Endothelial cell of umbilical vein (primary cell): ENCODE data around the gene WBP1L. TPM values are rescaled to one million over a fixed set of nuclear protein-coding genes. Genes with fewer than 3 reads are reported as not detected.

ENCODE experiments used
- BruUV-seq: library from RNA; stranded (reverse); fragments of 400-500 nt; replicated peaks from 2 replicates; lab custom pipeline; 2021; lab: Mats Ljungman, UMichigan
- CTCF ChIA-PET: fragments of 300-600, 350-600 bp; sonication (Branson Sonifier 250); formaldehyde crosslinking; loops from one replicate; lab custom pipeline; 2021; ENCODE audit warnings: antibody characterized with exemption, inconsistent platforms; lab: Charles Lee
- POLR2A ChIA-PET: fragments of 300-600, 350-600 bp; sonication (Branson Sonifier 250); formaldehyde crosslinking; loops from one replicate; lab custom pipeline; 2021; ENCODE audit warnings: antibody characterized with exemption, inconsistent platforms; lab: Charles Lee
- DNase-seq: peaks from one replicate; pipeline ENCODE4 v3.0.0-alpha.2; 2011; ENCODE audit warnings: low read depth, low spot score
- FAIRE-seq: peaks from 2 replicates; lab custom pipeline; 2011; peaks lifted over from hg19 to GRCh38; lab: Jason Lieb, UNC
- H2AFZ ChIP-seq: 2 replicates; pipeline ENCODE4 v1.6.0; 2012; ENCODE audit warnings: low read depth, low read length, control low read depth, inconsistent platforms
- H3K27ac ChIP-seq: 2 replicates; pipeline ENCODE4 v1.5.1; 2011; ENCODE audit warnings: low read depth, mild to moderate bottlenecking, control low read depth, low read length, moderate library complexity; ENCODE audit not compliant: insufficient read depth
- H3K27me3 ChIP-seq, 2 experiments: 2 replicates each; pipeline versions ENCODE4 v1.6.0 to v1.6.1; 2011; ENCODE audit warnings: low read length in 2 of 2, mixed read lengths in 1 of 2; ENCODE audit not compliant: control insufficient read depth in 2 of 2, insufficient read depth in 2 of 2
- H3K36me3 ChIP-seq, 2 experiments: 2 replicates in 1 of 2; 3 replicates in 1 of 2; pipeline ENCODE4 v1.5.1; 2011; ENCODE audit warnings: low read length in 2 of 2, mild to moderate bottlenecking in 1 of 2, moderate library complexity in 1 of 2; ENCODE audit not compliant: control insufficient read depth in 2 of 2, insufficient read depth in 2 of 2; ENCODE audit errors: extremely low read depth in 1 of 2
- H3K4me1 ChIP-seq: 3 replicates; pipeline ENCODE4 v1.5.1; 2011; ENCODE audit warnings: mild to moderate bottlenecking, low read length; ENCODE audit not compliant: control insufficient read depth, insufficient read depth; ENCODE audit errors: extremely low read depth
- H3K4me2 ChIP-seq: 2 replicates; pipeline ENCODE4 v1.6.1; 2011; ENCODE audit warnings: low read length, control low read depth, mixed read lengths; ENCODE audit not compliant: insufficient read depth
- H3K4me3 ChIP-seq, 3 experiments: fragments of 200-600 bp in 1 of 3; sonication (generic), shearing (Covaris generic) in 1 of 3; replicated peaks in 1 of 3; 2 replicates each; pipeline ENCODE4 v1.5.1; 2011 to 2016; ENCODE audit warnings: control low read depth in 3 of 3, low read length in 3 of 3, mild to moderate bottlenecking in 2 of 3, inconsistent platforms in 1 of 3, low read depth in 1 of 3, moderate library complexity in 1 of 3; ENCODE audit not compliant: insufficient read depth in 1 of 3
- H3K79me2 ChIP-seq: 2 replicates; pipeline ENCODE4 v1.6.0; 2012; ENCODE audit warnings: low read length, inconsistent platforms; ENCODE audit not compliant: control insufficient read depth, insufficient read depth
- H3K9ac ChIP-seq: replicated peaks from 2 replicates; pipeline ENCODE3; 2011; ENCODE audit warnings: low read length, control low read depth; ENCODE audit not compliant: insufficient read depth; ENCODE audit errors: extremely low read depth
- H3K9me1 ChIP-seq: replicated peaks from 3 replicates; pipeline ENCODE4 v1.6.0; 2011; ENCODE audit warnings: mild to moderate bottlenecking, low read length; ENCODE audit not compliant: control insufficient read depth, insufficient read depth; ENCODE audit errors: extremely low read depth
- H3K9me3 ChIP-seq: replicated peaks from 2 replicates; pipeline ENCODE4 v1.5.1; 2012; ENCODE audit warnings: low read length, inconsistent platforms; ENCODE audit not compliant: control insufficient read depth, insufficient read depth
- H4K20me1 ChIP-seq: replicated peaks from 2 replicates; pipeline ENCODE3; 2011; ENCODE audit warnings: mild to moderate bottlenecking, low read length; ENCODE audit not compliant: control insufficient read depth, insufficient read depth; ENCODE audit errors: extremely low read depth
- EZH2 ChIP-seq: IDR thresholded peaks from 2 replicates; pipeline ENCODE4 v1.6.1; 2012; ENCODE audit warnings: borderline replicate concordance, low read depth, mild to moderate bottlenecking, moderate library complexity, low read length, inconsistent platforms; ENCODE audit not compliant: severe bottlenecking
- FOS ChIP-seq: IDR thresholded peaks from 2 replicates; pipeline ENCODE4 v1.6.1; 2011; ENCODE audit warnings: mild to moderate bottlenecking, low read length, moderate library complexity, borderline replicate concordance; ENCODE audit not compliant: insufficient read depth
- GATA2 ChIP-seq: IDR thresholded peaks from 2 replicates; pipeline ENCODE4 v1.7.0; 2011; ENCODE audit warnings: low read depth, mild to moderate bottlenecking, moderate library complexity, mixed read lengths, low read length; ENCODE audit not compliant: insufficient read length, insufficient read depth
- JUN ChIP-seq: IDR thresholded peaks from 2 replicates; pipeline ENCODE4 v1.6.1; 2011; ENCODE audit warnings: borderline replicate concordance, low read depth; ENCODE audit not compliant: insufficient read length, insufficient read depth
- MAX ChIP-seq: IDR thresholded peaks from 2 replicates; pipeline ENCODE4 v1.6.1; 2011; ENCODE audit not compliant: insufficient read depth, insufficient read length
- MYC ChIP-seq: IDR thresholded peaks from one replicate; pipeline ENCODE4 v1.6.1; 2011; ENCODE audit warnings: mild to moderate bottlenecking, low read depth, low read length
- POLR2A ChIP-seq: IDR thresholded peaks from 2 replicates; pipeline ENCODE4 v1.6.1; 2012; ENCODE audit warnings: low read depth, mild to moderate bottlenecking, control low read depth, low read length
- POLR2AphosphoS5 ChIP-seq: IDR thresholded peaks from 2 replicates; pipeline ENCODE4 v1.6.1; 2012; ENCODE audit warnings: low read depth, mild to moderate bottlenecking, control low read depth, low read length, moderate library complexity; ENCODE audit not compliant: insufficient read depth
- dilution Hi-C: fragments of 300-500 bp; cut with MboI; formaldehyde crosslinking; loops from one replicate; pipeline ENCODE4 v1.15.0; 2019; ENCODE audit warnings: low sequenced_read_pairs; ENCODE audit not compliant: extremely low pct_ligation_motif_present
- intact Hi-C: fragments of 100-400 bp; cut with micrococcal nuclease; formaldehyde crosslinking; loops from one replicate; pipeline ENCODE4 v1.10.0; 2022
- polyA plus RNA-seq, 4 experiments: library from polyadenylated mRNA; depleted of rRNA in 3 of 4; stranded (reverse) in 3 of 4; unstranded in 1 of 4; fragments of >200 nt; gene quantifications; 2 replicates each; pipeline versions ENCODE4 v1.2.1 to v1.2.3, GENCODE V29; 2011 to 2012; ENCODE audit warnings: missing spikeins in 1 of 4
- total RNA-seq: library from RNA; stranded (reverse); gene quantifications from 2 replicates; pipeline ENCODE4 v1.2.3, GENCODE V29; 2021
- TF ChIP-seq, protein P1 (sequence below), 2 donors: IDR thresholded peaks; 1 replicate in 1 of 2; 2 replicates in 1 of 2; pipeline ENCODE4 v1.5.1; 2011; ENCODE audit warnings: low read length in 2 of 2, mild to moderate bottlenecking in 2 of 2, moderate library complexity in 2 of 2, control low read depth in 1 of 2, inconsistent platforms in 1 of 2, low read depth in 1 of 2; ENCODE audit not compliant: insufficient read depth in 1 of 2; ENCODE audit errors: extremely low read depth in 1 of 2

The WBP1L gene
- total and polyA plus RNA-seq, 2 donors (not counting 3 experiments of a cell fraction or from before 2014, with no cell fraction given): 46.0 to 70.3 TPM

DNA sequence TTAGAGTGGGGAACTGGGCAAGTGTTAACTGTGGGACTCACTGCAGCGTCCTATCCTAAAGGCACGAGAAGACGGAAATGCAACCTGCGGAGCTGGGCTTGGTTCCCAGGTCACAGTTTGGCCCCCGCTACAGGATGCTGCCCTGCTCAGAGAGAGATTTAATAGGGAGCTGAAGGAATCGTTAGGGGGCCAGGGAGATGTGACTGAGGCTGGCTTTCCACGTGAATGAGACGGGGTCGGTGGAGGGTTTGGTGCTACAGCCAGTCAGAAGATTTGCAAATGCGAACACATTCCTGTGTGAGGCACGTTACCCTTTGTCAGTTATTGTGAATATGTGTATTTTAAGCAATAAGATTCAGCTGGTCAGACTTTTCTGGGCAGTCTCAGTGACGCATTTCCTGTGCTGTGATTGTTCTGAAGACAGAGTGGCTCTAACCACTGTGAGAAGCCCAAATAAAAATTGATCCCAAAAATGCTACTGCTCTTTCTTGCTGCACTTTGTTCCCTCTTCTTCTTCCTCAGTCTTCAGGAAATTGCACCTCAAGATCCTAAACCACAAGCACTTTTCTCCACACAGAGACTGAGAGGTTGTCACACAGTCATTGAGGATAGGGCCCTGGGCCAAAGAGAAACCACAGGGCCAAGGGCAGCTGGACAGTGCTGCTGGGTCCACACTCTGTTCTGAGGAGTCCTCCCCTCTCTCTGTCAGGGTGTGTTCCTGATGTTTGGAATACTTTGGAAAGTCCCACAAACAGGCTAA, 72.2 kb downstream of the WBP1L start:
- TF ChIP-seq, protein P1, sequence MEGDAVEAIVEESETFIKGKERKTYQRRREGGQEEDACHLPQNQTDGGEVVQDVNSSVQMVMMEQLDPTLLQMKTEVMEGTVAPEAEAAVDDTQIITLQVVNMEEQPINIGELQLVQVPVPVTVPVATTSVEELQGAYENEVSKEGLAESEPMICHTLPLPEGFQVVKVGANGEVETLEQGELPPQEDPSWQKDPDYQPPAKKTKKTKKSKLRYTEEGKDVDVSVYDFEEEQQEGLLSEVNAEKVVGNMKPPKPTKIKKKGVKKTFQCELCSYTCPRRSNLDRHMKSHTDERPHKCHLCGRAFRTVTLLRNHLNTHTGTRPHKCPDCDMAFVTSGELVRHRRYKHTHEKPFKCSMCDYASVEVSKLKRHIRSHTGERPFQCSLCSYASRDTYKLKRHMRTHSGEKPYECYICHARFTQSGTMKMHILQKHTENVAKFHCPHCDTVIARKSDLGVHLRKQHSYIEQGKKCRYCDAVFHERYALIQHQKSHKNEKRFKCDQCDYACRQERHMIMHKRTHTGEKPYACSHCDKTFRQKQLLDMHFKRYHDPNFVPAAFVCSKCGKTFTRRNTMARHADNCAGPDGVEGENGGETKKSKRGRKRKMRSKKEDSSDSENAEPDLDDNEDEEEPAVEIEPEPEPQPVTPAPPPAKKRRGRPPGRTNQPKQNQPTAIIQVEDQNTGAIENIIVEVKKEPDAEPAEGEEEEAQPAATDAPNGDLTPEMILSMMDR (IDR thresholded peaks at IDR 0.05; ENCODE audit: extremely low read depth in 1 of 2, insufficient read depth in 1 of 2, low read depth in 1 of 2, low read length in 2 of 2): no peak
- TF ChIP-seq EZH2: no peak
- TF ChIP-seq MYC: no peak
- TF ChIP-seq FOS: no peak
- TF ChIP-seq MAX: no peak
- peak; percentile 73 for TF ChIP-seq JUN
- peak; percentile 21 for TF ChIP-seq POLR2AphosphoS5
- TF ChIP-seq POLR2A: no peak
- no peak for TF ChIP-seq GATA2
- no peaks in the 10 kb centered on the region for H3K79me2 ChIP-seq
- POLR2A ChIA-PET: interaction anchor here (2.1 kb wide), 1 partner anchor 39 kb away, joined by 5 read pairs; no protein-coding TSS in a partner anchor
- intact Hi-C loops (loop anchor here (1.0 kb wide), 2 partner anchors 34 to 73 kb away; partner anchors contain the start of gene WBP1L), dilution Hi-C loops (no loop called here)
- peaks cover 0 to 23% of the 10 kb centered on the region in 2 experiments for H3K36me3 ChIP-seq
- H3K27me3 ChIP-seq: no peaks in the 10 kb centered on the region
- no peak overlapping the region for H2AFZ ChIP-seq
- BruUV-seq: TSS peak; percentile 96
- H3K4me2 ChIP-seq: peak overlapping the region; percentile 53
- peaks cover 42% of the 10 kb centered on the region for H3K4me1 ChIP-seq
- FAIRE-seq: peak; percentile 97
- peak overlapping the region; percentile 99 for H3K27ac ChIP-seq
- no peak overlapping the region for H3K4me3 ChIP-seq
- H4K20me1 ChIP-seq: no peaks in the 10 kb centered on the region
- DNase-seq: peak; percentile 92
- H3K9me3 ChIP-seq: no peaks in the 10 kb centered on the region
- H3K9me1 ChIP-seq: no peaks in the 10 kb centered on the region
- peak overlapping the region; percentile 90 for H3K9ac ChIP-seq
- CTCF ChIA-PET: interaction anchor here (1.0 to 2.4 kb wide), 10 partner anchors 13 to 102 kb away, joined by 3 to 14 read pairs (median 6); partner anchors contain the start of genes ARL3 and SFXN2
